NCI-H345 treated with DMSO at 0.1 percent for 48 hours (cell line): ENCODE data around the gene PPM1L.

Source experiments
- DNase-seq: peaks from one replicate; lab custom pipeline; 2025; ENCODE audit not compliant: unreplicated experiment; lab: John Stamatoyannopoulos, UW

PPM1L gene

GRCh38 chr3:160842021-160843005 lies 86.3 kb downstream of the PPM1L start:
- no peak for DNase-seq

- no peak for DNase-seq
Measured at GRCh38 chr3:160851629-160852210, 95.7 kb downstream of the PPM1L start.

- no peak for DNase-seq
Measured at GRCh38 chr3:160852856-160853255, 96.8 kb downstream of the PPM1L start.

GRCh38 chr3:160856450-160856849 lies 100.4 kb downstream of the PPM1L start:
- DNase-seq: no peak

GRCh38 chr3:160857476-160858119 lies 101.6 kb downstream of the PPM1L start:
- DNase-seq: no peak

GRCh38 chr3:160860346-160860745 lies 104.3 kb downstream of the PPM1L start:
- no peak for DNase-seq

GRCh38 chr3:160869825-160870224 lies 113.8 kb downstream of the PPM1L start:
- no peak for DNase-seq

- no peak for DNase-seq
Measured at GRCh38 chr3:160870327-160870726, 114.3 kb downstream of the PPM1L start.

- no peak for DNase-seq
Measured at GRCh38 chr3:160874736-160875135, 118.7 kb downstream of the PPM1L start.

GRCh38 chr3:160876643-160877042 lies 120.6 kb downstream of the PPM1L start:
- no peak for DNase-seq

- DNase-seq: no peak
Measured at GRCh38 chr3:160879859-160880258, 123.8 kb downstream of the PPM1L start.

GRCh38 chr3:160883373-160883772 lies 127.3 kb downstream of the PPM1L start:
- no peak for DNase-seq

GRCh38 chr3:160885791-160886286 lies 129.8 kb downstream of the PPM1L start:
- DNase-seq: no peak

GRCh38 chr3:160886421-160886820 lies 130.4 kb downstream of the PPM1L start:
- no peak for DNase-seq

GRCh38 chr3:160893207-160893606 lies 137.2 kb downstream of the PPM1L start:
- no peak for DNase-seq

- no peak for DNase-seq
Measured at GRCh38 chr3:160904691-160905090, 148.7 kb downstream of the PPM1L start.

- DNase-seq: no peak
Measured at GRCh38 chr3:160906646-160907045, 150.6 kb downstream of the PPM1L start.

GRCh38 chr3:160909917-160910316 lies 153.9 kb downstream of the PPM1L start:
- no peak for DNase-seq

GRCh38 chr3:160911411-160911810 lies 155.4 kb downstream of the PPM1L start:
- no peak for DNase-seq

- DNase-seq: no peak
Measured at GRCh38 chr3:160916472-160916871, 160.4 kb downstream of the PPM1L start.

- no peak for DNase-seq
Measured at GRCh38 chr3:160919942-160920341, 163.9 kb downstream of the PPM1L start.
